Measurements from ENCODE around the gene PIK3AP1. TPM values are rescaled to one million over a fixed set of nuclear protein-coding genes. Genes with fewer than 3 reads are reported as not detected.

The PIK3AP1 gene
- total RNA-seq, 1 experiment from 2014 or later, result 4.3 TPM

DNA sequence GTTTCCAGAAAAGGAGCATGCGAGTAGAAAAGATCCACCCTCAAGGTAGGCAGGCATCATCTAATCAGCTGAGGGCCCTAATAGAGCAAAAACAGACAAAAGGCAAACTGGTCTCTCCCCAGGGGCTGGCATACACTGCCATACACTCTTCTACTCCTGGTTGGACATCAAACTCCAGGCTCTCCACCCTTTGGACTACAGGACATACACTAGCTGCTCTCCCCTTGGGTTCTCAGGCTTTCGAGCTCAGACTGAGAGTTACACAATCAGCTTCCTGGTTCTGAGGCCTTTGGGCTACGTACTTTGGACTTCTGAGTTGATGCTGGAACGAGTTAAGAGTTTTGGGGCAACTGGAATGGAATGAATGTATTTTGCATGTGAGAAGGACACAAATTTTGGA is 82.6 kb downstream of the PIK3AP1 start (continued):
- TF ChIP-seq, protein P1, sequence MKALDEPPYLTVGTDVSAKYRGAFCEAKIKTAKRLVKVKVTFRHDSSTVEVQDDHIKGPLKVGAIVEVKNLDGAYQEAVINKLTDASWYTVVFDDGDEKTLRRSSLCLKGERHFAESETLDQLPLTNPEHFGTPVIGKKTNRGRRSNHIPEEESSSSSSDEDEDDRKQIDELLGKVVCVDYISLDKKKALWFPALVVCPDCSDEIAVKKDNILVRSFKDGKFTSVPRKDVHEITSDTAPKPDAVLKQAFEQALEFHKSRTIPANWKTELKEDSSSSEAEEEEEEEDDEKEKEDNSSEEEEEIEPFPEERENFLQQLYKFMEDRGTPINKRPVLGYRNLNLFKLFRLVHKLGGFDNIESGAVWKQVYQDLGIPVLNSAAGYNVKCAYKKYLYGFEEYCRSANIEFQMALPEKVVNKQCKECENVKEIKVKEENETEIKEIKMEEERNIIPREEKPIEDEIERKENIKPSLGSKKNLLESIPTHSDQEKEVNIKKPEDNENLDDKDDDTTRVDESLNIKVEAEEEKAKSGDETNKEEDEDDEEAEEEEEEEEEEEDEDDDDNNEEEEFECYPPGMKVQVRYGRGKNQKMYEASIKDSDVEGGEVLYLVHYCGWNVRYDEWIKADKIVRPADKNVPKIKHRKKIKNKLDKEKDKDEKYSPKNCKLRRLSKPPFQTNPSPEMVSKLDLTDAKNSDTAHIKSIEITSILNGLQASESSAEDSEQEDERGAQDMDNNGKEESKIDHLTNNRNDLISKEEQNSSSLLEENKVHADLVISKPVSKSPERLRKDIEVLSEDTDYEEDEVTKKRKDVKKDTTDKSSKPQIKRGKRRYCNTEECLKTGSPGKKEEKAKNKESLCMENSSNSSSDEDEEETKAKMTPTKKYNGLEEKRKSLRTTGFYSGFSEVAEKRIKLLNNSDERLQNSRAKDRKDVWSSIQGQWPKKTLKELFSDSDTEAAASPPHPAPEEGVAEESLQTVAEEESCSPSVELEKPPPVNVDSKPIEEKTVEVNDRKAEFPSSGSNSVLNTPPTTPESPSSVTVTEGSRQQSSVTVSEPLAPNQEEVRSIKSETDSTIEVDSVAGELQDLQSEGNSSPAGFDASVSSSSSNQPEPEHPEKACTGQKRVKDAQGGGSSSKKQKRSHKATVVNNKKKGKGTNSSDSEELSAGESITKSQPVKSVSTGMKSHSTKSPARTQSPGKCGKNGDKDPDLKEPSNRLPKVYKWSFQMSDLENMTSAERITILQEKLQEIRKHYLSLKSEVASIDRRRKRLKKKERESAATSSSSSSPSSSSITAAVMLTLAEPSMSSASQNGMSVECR (CRISPR knock-in tag; IDR thresholded peaks at IDR 0.05; ENCODE audit: borderline replicate concordance), result no peak
- TF ChIP-seq FOXP1 (CRISPR knock-in tag; IDR thresholded peaks at IDR 0.05; ENCODE audit: borderline replicate concordance), result no peak

DNA sequence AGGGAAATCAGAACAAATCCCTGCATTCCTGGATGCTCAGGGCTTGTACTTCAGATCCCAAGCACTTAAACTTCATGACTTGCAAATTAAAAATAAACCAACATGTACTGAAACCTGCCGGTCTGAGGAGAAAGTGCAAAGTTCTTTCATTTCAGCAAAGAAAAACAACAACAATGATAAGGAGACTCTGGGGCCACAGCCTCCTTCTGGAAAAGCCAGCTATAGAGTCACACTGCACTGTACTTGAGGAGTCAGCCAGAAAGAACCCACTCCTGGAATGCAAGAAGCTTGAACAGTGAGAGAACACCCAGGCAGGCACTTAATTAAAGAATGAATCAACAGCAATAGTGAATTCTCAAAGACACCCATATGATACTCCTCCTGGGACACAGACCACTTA is 83.8 kb downstream of the PIK3AP1 start:
- Mint-ChIP-seq H3K9me3 (no peaks in the 10 kb centered on the region), H3K27me3 (ENCODE audit: low read depth) (no peaks in the 10 kb centered on the region), H3K36me3 (no peaks in the 10 kb centered on the region), H3K4me1 (no peaks in the 10 kb centered on the region), H3K27ac (no peak overlapping the region), H3K4me3 (no peak overlapping the region)
- ATAC-seq (no peak), DNase-seq (ENCODE audit: low spot score) (no peak)
- ChIA-PET CTCF (interaction anchor here (0.6 kb wide), 1 partner anchor 200 kb away, joined by 4 read pairs; no protein-coding TSS in a partner anchor), POLR2A (no interaction called here)
- TF ChIP-seq, protein P2, sequence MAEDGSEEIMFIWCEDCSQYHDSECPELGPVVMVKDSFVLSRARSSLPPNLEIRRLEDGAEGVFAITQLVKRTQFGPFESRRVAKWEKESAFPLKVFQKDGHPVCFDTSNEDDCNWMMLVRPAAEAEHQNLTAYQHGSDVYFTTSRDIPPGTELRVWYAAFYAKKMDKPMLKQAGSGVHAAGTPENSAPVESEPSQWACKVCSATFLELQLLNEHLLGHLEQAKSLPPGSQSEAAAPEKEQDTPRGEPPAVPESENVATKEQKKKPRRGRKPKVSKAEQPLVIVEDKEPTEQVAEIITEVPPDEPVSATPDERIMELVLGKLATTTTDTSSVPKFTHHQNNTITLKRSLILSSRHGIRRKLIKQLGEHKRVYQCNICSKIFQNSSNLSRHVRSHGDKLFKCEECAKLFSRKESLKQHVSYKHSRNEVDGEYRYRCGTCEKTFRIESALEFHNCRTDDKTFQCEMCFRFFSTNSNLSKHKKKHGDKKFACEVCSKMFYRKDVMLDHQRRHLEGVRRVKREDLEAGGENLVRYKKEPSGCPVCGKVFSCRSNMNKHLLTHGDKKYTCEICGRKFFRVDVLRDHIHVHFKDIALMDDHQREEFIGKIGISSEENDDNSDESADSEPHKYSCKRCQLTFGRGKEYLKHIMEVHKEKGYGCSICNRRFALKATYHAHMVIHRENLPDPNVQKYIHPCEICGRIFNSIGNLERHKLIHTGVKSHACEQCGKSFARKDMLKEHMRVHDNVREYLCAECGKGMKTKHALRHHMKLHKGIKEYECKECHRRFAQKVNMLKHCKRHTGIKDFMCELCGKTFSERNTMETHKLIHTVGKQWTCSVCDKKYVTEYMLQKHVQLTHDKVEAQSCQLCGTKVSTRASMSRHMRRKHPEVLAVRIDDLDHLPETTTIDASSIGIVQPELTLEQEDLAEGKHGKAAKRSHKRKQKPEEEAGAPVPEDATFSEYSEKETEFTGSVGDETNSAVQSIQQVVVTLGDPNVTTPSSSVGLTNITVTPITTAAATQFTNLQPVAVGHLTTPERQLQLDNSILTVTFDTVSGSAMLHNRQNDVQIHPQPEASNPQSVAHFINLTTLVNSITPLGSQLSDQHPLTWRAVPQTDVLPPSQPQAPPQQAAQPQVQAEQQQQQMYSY (CRISPR knock-in tag; IDR thresholded peaks at IDR 0.05), result no peak
- TF ChIP-seq, protein P3, sequence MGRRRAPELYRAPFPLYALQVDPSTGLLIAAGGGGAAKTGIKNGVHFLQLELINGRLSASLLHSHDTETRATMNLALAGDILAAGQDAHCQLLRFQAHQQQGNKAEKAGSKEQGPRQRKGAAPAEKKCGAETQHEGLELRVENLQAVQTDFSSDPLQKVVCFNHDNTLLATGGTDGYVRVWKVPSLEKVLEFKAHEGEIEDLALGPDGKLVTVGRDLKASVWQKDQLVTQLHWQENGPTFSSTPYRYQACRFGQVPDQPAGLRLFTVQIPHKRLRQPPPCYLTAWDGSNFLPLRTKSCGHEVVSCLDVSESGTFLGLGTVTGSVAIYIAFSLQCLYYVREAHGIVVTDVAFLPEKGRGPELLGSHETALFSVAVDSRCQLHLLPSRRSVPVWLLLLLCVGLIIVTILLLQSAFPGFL (CRISPR knock-in tag; IDR thresholded peaks at IDR 0.05; ENCODE audit: borderline replicate concordance), result no peak
- TF ChIP-seq ZNF138 (CRISPR knock-in tag; conservative IDR thresholded peaks at IDR 0.05), result no peak
- TF ChIP-seq FOXP1 (CRISPR knock-in tag; IDR thresholded peaks at IDR 0.05; ENCODE audit: borderline replicate concordance), result no peak
- no peak for TF ChIP-seq TCF7 (CRISPR knock-in tag; IDR thresholded peaks at IDR 0.05; ENCODE audit: low read depth)
- TF ChIP-seq, protein P4, sequence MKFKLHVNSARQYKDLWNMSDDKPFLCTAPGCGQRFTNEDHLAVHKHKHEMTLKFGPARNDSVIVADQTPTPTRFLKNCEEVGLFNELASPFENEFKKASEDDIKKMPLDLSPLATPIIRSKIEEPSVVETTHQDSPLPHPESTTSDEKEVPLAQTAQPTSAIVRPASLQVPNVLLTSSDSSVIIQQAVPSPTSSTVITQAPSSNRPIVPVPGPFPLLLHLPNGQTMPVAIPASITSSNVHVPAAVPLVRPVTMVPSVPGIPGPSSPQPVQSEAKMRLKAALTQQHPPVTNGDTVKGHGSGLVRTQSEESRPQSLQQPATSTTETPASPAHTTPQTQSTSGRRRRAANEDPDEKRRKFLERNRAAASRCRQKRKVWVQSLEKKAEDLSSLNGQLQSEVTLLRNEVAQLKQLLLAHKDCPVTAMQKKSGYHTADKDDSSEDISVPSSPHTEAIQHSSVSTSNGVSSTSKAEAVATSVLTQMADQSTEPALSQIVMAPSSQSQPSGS (CRISPR knock-in tag; IDR thresholded peaks at IDR 0.05; ENCODE audit: borderline replicate concordance, low read depth), result no peak
- TF ChIP-seq SMAD3 (CRISPR knock-in tag; IDR thresholded peaks at IDR 0.05; ENCODE audit: borderline replicate concordance), result no peak
- TF ChIP-seq, protein P5, sequence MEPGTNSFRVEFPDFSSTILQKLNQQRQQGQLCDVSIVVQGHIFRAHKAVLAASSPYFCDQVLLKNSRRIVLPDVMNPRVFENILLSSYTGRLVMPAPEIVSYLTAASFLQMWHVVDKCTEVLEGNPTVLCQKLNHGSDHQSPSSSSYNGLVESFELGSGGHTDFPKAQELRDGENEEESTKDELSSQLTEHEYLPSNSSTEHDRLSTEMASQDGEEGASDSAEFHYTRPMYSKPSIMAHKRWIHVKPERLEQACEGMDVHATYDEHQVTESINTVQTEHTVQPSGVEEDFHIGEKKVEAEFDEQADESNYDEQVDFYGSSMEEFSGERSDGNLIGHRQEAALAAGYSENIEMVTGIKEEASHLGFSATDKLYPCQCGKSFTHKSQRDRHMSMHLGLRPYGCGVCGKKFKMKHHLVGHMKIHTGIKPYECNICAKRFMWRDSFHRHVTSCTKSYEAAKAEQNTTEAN (CRISPR knock-in tag; IDR thresholded peaks at IDR 0.05), result no peak
- TF ChIP-seq, protein P1 (CRISPR knock-in tag; IDR thresholded peaks at IDR 0.05; ENCODE audit: borderline replicate concordance), result no peak
- TF ChIP-seq TP53 (CRISPR knock-in tag; IDR thresholded peaks at IDR 0.05), result no peak
- TF ChIP-seq, protein P6, sequence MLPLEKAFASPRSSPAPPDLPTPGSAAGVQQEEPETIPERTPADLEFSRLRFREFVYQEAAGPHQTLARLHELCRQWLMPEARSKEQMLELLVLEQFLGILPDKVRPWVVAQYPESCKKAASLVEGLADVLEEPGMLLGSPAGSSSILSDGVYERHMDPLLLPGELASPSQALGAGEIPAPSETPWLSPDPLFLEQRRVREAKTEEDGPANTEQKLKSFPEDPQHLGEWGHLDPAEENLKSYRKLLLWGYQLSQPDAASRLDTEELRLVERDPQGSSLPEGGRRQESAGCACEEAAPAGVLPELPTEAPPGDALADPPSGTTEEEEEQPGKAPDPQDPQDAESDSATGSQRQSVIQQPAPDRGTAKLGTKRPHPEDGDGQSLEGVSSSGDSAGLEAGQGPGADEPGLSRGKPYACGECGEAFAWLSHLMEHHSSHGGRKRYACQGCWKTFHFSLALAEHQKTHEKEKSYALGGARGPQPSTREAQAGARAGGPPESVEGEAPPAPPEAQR (CRISPR knock-in tag; IDR thresholded peaks at IDR 0.05), result no peak
- TF ChIP-seq ZNF121 (CRISPR knock-in tag; IDR thresholded peaks at IDR 0.05), result no peak
- TF ChIP-seq HMGA2 (CRISPR knock-in tag; IDR thresholded peaks at IDR 0.05), result no peak
- TF ChIP-seq, protein P7, sequence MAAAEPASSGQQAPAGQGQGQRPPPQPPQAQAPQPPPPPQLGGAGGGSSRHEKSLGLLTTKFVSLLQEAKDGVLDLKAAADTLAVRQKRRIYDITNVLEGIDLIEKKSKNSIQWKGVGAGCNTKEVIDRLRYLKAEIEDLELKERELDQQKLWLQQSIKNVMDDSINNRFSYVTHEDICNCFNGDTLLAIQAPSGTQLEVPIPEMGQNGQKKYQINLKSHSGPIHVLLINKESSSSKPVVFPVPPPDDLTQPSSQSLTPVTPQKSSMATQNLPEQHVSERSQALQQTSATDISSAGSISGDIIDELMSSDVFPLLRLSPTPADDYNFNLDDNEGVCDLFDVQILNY (CRISPR knock-in tag; IDR thresholded peaks at IDR 0.05), result no peak
- no peak for TF ChIP-seq CREB1 (CRISPR knock-in tag; IDR thresholded peaks at IDR 0.05)
